Cerebellar nuclear complex (tissue), 1 donor: ENCODE data around the gene SKA2.
"Not testable (repeated sequence)": the region's sequence is repeated elsewhere in the genome, so short reads cannot be mapped to it uniquely, and the experiment has no call there.

Experiments
- DNase-seq, 2 experiments: peaks; one replicate each; lab custom pipeline; 2025; lab: John Stamatoyannopoulos, UW

SKA2 gene

GRCh38 chr17:59154721-59155438, at the start of gene SKA2:
TSS of gene SKA2 (minus strand) at chr17:59155186. CDS start at chr17:59155163, 23 bp downstream.
- peak in 1 of 2 experiments; percentile 100 for DNase-seq

- no peak for DNase-seq
Measured at GRCh38 chr17:59202320-59202719, 47.3 kb upstream of the SKA2 start.

- DNase-seq = no peak
Measured at GRCh38 chr17:59199398-59199797, 44.4 kb upstream of the SKA2 start.

GRCh38 chr17:59193336-59193862, 38.4 kb upstream of the SKA2 start:
- DNase-seq = no peak

GRCh38 chr17:59190806-59191205, 35.8 kb upstream of the SKA2 start:
- DNase-seq = no peak

GRCh38 chr17:59186850-59187249, 31.9 kb upstream of the SKA2 start:
- DNase-seq = no peak

GRCh38 chr17:59185997-59186396, 31.0 kb upstream of the SKA2 start:
- no peak for DNase-seq

GRCh38 chr17:59181481-59181880, 26.5 kb upstream of the SKA2 start:
- no peak for DNase-seq

GRCh38 chr17:59180626-59181025, 25.6 kb upstream of the SKA2 start:
- DNase-seq = no peak

GRCh38 chr17:59179601-59180000, 24.6 kb upstream of the SKA2 start:
- not testable (repeated sequence) for DNase-seq

GRCh38 chr17:59178266-59178985, 23.4 kb upstream of the SKA2 start:
- no peak for DNase-seq

- DNase-seq = no peak
Measured at GRCh38 chr17:59175076-59175475, 20.1 kb upstream of the SKA2 start.

- no peak for DNase-seq
Measured at GRCh38 chr17:59174671-59175070, 19.7 kb upstream of the SKA2 start.

GRCh38 chr17:59172436-59173004, 17.5 kb upstream of the SKA2 start:
- DNase-seq = no peak

- no peak for DNase-seq
Measured at GRCh38 chr17:59167571-59168001, 12.6 kb upstream of the SKA2 start.

GRCh38 chr17:59165933-59166342, 11.0 kb upstream of the SKA2 start:
- DNase-seq = no peak

GRCh38 chr17:59161477-59161876, 6.5 kb upstream of the SKA2 start:
- no peak for DNase-seq

GRCh38 chr17:59160157-59161025, 5.4 kb upstream of the SKA2 start:
- no peak for DNase-seq

GRCh38 chr17:59155439-59156177, 622 bp upstream of the SKA2 start, which contains the start of gene PRR11:
TSS of gene PRR11 (plus strand) at chr17:59155746. CDS start at chr17:59169753, 14,007 bp downstream.
- DNase-seq = peak; percentile 99 to 100

- no peak for DNase-seq
Measured at GRCh38 chr17:59154292-59154720, 680 bp downstream of the SKA2 start.

- no peak for DNase-seq
Measured at GRCh38 chr17:59152925-59153324, 2.1 kb downstream of the SKA2 start.
